ENCODE results near the gene MRPS7.

MRPS7 gene

DNA sequence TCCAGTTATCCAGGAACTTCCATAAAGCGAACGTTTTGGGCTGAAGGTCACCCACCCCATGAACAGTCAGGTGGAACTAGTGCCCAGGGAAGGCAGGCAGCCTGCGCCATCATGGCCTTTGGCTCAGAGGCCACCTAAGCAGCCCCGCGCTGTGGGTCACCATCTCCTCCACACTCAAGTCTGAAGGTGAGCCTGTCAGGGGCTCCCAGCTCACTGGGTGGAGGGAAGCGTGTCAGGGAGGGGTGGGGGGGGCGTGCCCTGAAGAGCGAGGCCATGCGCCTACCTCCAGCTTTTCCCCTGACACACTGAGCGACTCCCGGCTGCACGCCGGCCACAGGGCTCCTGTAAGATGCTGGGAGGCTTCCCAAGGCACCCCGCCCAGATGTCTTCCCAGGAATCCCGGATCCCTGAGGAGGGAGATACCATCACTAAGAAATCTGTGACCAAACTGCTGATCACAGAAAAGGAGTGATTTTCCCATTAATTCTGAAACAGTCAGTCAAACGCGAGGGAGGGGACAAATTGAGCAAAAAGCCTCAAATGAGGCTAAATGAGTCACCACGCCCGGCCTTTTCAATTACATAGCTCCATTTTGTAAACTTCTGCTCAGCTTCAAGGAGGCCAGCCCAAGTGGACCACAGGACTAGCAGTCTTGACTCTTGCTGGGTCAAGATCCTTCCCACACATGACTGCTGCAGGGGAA is 54.0 kb downstream of the MRPS7 start:
- no peak for TF ChIP-seq NFIC (IDR thresholded peaks at IDR 0.05)
